SK-MEL-5 (cell line): ENCODE data around the gene LEPROT. TPM values are rescaled to one million over a fixed set of nuclear protein-coding genes. Genes with fewer than 3 reads are reported as not detected.
A peak's percentile ranks its signal among the peaks of the same experiment; 100 is the strongest.
"Not testable (repeated sequence)": the region's sequence is repeated elsewhere in the genome, so short reads cannot be mapped to it uniquely, and the experiment has no call there.

Source experiments
- DNase-seq: peaks from one replicate; pipeline ENCODE4 v3.0.0-alpha.2; 2016; ENCODE audit warnings: low read depth, low spot score
- in situ Hi-C: cut with HindIII; loops from 2 replicates; pipeline ENCODE4 v1.10.0; 2016; ENCODE audit warnings: low sequenced_read_pairs, high pct_unique_total_duplicates, low pct_unique_long_range_greater_than_20kb
- total RNA-seq: library from RNA; depleted of rRNA; stranded (reverse); fragments of >200 nt; shearing (Covaris generic); gene quantifications from 2 replicates; pipeline ENCODE4 v1.2.3, GENCODE V29; 2014

The LEPROT gene
- total RNA-seq, 1 experiment from 2014 or later, result 49.4 TPM

DNA sequence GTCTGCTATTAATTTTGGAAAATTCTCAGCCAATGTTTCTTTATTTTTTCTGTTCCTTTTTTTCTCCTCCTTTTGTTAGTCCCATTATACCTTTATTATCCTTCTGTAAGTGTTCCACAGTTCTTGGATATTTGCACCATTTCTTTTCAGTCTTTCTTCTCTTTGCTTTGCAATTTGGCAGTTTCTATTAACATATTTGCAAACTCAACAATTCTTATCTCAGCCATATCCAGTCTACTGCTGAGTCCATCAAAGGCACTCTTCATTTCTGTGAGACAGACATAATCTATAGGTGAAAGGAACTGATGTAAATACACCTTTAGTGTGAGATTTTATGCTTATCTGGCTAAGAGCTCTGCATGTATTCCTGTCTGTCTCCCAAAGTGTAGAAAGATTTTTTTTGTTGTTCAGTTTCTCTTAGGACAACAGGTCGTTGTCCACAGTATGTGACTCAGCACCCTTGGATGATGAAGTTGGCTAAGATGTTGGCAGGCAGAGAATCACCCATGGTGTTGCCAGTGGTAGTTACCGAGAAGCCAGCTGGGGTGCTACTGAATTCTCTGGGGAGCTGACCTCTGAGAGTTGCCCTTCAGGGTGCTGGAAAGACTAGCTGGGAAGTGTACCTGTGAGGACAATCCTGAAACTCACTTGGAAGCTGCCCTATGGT, 38.4 kb downstream of the LEPROT start:
- DNase-seq, result peak; percentile 4
- in situ Hi-C loops, result no loop called here

DNA sequence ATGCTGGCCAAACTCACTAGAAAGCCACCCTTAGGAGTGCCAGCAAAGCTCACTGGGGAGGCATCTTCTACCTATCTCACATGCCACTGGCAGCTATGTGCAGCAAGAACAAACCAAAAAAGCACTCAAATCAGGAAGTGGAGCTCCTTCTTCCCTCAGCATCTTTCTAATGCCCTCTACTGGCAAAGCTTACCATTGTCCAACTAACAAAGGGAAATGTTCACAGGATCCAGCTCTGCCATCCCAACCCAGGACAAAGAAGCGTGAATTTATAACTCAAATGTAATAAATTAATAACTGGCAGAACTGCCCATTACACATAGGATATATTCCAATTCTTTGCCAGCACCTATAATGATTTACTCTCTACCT, 38.9 kb downstream of the LEPROT start:
- in situ Hi-C loops, result no loop called here
- DNase-seq, result peak; percentile 56

DNA sequence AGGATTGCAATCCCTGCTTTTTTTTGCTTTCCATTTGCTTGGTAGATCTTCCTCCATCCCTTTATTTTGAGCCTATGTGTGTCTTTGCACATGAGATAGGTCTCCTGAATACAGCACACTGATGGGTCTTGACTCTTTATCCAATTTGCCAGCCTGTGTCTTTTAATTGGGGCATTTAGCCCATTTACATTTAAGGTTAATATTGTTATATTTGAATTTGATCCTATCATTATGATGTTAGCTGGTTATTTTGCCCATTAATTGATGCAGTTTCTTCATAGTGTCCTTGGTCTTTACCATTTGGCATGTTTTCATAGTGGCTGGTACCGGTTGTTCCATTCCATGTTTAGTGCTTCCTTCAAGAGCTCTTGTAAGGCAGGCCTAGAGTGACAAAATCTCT, 45.4 kb downstream of the LEPROT start:
- in situ Hi-C loops, DNase-seq: not testable (repeated sequence)

DNA sequence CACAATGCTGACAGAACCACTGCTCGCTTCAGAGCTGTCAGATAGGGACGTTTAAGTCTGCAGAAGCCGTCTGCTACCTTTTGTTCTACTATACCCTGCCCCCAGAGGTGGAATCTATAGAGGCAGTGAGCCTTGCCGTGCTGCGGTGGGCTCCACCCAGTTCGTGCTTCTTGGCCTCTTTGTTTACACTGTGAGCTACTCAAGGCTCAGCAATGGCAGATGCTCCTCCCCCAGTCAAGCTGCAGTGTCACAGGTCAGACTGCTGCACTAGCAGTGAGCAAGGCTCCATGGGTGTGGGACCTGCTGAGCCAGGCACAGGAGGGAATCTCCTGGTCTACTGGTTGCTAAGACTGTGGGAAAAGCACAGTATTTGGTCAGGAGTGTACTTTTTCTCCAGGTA, 47.1 kb downstream of the LEPROT start:
- in situ Hi-C loops, result no loop called here
- DNase-seq, result no peak

DNA sequence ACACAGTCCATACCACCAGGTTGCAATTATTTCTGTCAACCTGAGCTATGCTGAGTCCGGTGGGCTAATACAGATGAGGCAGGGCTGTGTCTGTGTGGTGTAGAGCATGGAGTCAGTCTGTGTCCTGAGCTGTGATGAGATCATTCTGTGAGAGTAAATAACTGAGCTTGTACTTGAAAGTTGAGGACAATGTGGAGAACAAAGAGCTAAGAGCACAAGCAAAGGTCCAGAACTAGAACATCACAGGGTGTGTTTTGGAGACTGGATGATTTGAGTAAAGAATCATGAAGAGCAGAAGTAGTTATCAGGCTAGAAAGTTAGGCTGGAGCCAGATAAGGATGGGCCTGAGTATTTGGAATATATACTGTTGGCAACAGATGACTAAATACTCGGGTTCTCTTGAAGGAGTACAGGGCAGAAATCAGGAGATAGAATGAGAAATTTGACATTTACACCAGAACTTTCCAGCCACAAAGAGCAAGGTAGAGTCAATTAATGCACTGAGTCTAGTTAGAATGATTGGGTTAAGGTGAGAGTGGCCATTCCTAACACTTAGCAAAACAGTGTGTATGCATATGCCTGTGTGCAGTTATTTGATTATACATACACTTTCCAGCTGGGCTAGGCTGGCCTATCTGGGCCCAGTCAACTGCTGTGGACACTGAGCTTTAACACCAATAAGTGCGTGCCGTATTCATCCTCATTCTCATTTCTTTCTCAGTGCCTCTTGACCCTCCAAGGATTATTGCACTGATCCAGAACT, 48.8 kb downstream of the LEPROT start:
- DNase-seq, result no peak
- in situ Hi-C loops, result no loop called here

DNA sequence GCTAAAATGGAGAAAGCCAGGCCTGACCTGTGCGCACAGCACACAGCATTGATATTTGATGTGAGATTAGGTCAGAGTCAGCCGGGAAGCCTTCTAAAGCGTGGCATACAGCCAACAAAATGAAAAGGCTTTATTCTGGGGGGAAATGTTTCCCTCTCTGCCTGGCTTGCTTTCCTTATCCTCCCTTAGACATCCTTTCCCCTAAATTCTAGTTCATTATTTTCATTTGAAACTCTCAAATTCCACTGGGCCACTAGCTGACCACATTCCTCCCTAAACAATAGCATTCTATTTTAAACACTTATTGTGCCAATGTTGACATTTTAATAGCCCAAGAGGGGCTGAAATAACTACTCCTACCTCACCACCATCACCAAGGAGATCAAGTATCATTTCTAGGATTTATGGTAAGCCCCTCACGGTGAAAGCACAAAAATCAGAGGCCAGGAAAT, 49.4 kb downstream of the LEPROT start:
- in situ Hi-C loops, result no loop called here
- no peak for DNase-seq

DNA sequence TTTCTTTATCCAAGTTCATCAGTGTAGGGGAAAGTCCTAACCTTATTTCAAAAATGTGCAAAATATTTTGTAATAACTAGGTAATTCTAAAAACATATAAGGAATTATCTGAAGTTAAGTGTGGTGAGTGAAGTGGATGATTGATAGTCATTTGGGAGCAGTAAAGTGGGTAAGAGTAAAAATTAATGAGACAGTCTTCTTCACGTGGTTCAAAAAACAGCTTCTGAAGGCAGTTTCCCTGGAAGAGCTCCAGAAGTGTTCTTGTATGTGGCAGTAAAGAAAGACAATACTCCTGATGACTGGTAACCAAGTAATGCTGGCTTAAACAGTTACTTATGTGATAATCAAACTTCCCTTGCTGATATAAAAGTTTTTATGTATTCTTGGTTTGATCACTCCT, 50.3 kb downstream of the LEPROT start:
- in situ Hi-C loops, result no loop called here
- no peak for DNase-seq

DNA sequence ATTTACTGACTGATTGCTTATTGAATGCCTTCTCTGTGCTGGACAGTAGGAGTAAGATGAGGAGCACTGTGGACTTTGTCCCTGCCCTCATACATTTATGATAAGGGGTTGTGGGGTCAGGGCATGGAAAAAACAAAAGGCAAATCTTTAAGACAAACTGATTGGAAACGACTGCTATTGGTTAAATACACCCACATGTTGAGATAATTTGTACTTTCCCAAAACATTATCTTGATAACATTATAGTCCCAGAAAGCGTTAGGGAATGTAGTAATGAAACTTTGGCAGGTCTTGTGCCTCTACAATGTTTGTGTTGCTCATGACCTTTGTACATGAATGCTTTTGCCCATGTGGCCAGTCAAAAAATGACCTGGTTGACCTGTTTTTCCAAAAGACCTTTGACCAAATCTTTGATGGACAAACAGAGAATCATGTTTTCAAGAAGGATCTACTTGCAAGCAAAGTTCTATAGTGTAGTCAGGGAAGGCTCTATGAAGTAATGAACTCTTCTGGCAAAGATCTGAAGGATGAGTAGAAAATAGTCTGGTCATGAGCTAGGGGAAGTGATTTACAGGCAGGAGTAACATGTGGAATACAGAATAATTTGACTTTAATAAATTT, 50.9 kb downstream of the LEPROT start:
- no peak for DNase-seq
- in situ Hi-C loops, result no loop called here

DNA sequence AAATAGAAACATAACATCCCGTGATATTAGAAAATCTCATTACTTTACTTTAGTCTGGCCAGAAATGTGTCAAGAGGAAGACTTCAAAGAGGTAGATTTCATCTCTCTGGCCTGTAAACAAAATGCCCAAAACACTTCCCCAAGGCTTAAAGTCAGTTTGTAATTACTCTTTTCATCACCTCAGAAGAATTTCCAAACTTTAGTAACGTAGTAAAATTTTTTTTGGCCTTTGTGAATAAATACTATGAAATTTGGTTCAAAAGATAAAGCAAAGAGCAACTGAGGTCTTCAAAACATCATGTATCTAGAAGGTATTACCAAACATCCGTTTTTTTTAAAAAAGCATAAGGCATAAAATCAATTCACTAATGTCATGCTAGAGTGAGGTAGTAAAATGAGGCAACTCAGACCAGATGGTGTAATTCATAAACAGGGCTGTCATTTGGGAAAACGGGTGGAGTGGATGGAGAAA, 51.4 kb downstream of the LEPROT start:
- in situ Hi-C loops, result no loop called here
- no peak for DNase-seq

DNA sequence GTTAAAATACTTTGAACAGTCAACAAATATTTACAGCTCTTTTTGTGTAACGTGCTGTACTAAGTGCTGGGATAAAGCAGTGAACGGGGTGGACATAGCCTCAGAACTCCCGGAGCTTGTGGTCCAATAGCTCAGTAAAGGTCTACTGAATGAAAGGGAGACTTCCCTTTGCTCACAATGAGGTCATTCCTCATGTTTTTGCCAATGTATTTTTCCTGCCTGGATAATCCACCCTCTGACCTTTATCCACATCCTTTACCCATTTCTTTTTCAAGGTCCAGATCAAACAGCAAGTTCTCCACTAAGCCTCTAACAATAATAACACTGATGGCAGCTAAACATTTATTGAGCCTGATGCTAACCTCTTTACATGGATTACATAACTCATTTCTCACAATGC, 55.9 kb downstream of the LEPROT start:
- no peak for DNase-seq
- in situ Hi-C loops, result no loop called here

DNA sequence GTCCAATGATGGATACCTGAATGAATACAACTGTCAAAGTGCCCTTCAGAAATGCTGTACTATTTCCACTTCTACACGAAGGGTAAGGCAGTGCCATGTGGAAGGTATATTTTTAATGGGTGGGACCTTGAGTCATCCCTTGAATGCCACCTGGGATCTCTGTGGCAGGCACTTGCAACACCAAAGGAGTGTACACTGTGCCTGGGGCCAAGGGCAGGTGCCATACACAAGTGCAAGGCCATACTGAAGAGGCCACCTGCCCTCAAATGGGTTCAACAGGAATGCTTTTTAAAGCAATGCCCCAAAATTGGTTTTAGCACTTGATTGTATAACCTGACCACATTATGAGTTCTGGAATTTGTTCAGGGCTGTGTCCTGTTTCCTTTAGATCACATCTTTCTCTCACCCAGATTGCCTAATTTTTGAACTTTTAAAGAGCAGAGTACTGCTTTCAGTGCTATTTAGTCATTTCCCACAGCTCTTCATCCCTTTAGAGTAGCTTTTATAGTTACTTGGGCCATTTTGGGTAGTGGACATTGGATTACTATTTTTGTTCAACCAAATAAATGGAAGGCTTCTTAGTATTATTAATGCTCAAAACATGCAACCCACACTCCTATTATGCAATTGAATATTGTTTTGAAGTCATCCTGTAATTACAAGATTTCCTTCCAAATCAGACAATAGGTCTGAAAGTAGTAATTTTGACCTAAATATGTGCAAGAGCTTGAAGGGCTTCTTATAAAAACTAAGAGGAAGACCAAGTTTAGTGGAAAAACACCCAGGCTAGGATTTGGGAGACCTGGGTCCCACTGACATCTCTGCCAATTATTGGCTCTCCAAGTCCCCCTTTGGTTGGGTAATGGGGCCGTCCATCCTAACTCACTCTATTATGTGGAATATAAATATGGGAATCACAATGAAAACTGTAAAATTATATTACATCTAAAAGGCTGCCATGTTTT, 57.2 kb downstream of the LEPROT start:
- in situ Hi-C loops, result no loop called here
- no peak for DNase-seq

DNA sequence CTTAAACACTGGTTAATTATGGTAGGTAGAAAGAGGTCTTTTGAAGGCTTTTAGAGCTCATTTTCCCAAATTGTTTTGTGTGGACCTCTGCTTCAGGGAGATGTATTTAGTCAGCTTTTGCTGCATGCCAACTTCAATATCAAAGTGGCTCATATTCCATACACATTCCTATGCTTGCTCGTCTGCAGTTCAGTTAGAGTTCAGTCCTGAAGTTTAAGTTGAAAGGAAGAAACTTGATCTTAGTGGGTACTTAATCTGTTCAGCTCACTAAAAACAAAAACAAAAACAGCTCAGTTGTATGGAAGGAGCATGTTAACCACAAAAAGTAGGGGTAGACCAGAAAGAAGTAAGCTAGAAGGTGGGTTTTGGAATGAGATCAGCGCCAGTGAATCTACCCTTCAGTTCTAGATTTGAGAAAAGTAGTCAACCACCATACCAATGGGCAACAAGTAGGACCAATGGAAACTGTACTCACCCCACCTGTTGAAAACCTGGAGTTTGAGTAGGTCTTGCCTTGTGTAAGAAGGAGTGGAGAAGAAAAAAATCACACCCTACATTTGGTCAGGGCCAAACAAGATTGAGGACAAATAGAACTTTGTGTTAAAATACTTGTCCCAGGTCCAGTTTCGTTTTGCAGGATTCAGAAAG, 58.0 kb downstream of the LEPROT start:
- in situ Hi-C loops, result no loop called here
- DNase-seq, result no peak

DNA sequence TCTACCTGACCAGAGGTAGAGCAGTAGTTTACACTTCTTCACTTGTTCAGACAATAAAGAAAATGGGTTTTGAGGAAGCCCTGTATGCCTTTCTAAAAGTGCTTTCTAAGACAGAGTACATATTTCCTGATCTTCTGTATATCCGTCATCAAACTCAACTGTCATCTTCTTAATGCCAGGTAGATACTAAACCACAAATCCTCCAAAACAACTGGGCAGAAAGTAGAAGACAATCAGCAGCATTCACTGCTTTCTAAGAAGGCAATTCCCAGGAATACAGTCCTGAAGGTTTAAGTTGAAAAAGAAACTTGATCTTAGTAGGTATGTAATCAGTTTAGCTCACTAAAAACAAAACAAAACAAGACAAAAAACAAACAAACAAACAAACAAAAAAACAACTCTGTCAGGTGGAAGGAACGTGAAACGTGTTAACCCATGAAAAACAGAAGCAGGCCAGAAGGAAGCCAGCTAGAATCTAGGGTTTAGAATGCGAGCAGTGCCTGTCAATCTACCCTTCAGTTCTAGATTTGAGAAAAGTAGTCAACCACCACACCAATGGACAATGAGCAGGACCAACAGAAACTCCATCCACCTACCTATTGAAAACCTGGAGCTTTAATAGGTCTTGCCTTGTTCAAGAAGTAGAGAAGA, 59.2 kb downstream of the LEPROT start:
- no peak for DNase-seq
- in situ Hi-C loops, result no loop called here

DNA sequence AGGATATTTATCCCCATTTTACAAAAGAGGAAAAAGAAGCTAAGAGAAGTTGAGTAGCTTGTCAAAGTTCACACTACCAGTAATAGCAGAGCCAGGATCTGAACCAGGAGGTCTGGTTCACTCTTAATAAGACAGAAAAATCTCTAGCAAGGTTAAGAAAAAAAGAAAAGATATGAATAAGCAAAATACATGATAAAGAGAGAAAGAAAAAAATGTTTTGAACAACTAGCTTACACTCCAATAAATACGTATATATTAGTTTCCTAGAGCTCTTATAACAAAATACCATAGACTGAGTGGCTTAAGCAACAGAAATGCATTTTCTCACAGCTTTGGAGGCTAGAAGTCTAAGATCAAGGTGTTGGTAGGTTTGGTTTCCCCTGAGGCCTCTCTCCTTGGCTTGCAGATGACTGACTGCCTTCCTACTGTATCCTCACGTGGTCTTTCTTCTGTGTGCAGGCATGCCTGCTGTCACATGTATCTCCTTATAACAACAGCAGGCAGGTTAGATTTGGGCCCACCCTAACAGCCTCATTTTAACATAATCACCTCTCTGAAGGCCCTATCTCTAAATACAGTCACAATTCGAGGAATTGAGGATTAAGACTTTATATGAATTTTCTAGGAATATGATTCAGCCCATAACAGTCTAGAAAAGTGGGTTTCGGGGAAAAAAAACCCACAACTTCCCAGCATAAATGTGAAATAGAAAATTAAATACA, 60.4 kb downstream of the LEPROT start:
- no peak for DNase-seq
- in situ Hi-C loops, result no loop called here

DNA sequence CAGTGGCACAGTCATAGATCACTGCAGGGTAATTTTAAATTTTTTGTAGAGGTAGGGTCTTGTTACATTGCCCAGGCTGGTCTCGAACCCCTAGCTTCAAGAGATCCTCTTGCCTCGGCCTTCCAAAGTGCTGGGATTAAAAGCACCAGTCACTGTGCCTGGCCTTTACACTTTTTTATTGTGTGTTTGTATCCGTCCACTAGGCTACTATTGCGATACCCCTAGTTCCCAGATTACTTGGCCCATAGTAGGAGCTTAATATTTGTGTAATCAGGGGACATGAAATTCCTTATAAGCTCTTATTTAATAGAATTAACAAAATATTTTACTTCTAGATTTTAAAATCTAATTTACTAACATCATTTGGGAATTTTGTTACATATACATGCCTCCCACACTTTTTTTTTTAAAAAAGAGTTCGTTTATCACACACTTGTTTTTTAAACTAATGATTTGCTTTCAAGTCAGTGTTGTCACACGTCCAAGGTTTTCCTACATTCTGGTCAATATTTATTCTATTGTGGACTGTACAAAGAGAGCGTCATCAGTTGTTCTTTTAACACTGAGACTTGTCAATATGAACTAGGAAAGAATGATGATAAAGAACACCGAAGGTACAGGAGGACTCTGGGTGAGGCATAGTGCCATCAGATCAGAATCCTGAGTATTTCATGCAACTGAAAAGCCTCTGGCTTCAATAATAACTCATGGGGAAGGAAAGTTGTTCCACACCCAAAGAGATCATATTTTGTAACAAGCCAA, 63.7 kb downstream of the LEPROT start:
- DNase-seq, result no peak
- in situ Hi-C loops, result no loop called here
